Choroid plexus epithelial cell (primary cell): ENCODE measurements around the gene PTPRG.

Source experiments
- DNase-seq: peaks from one replicate; pipeline ENCODE4 v3.0.0-alpha.2; 2010; ENCODE audit warnings: low read depth
- H3K4me3 ChIP-seq: 2 replicates; pipeline ENCODE4 v1.5.1; 2011; ENCODE audit warnings: low read depth, mild to moderate bottlenecking, control low read depth, low read length, moderate library complexity
- TF ChIP-seq, protein P1 (sequence below): conservative IDR thresholded peaks from 2 replicates; pipeline ENCODE4 v1.5.1; 2011; ENCODE audit warnings: low read depth, mild to moderate bottlenecking, control low read depth, inconsistent platforms, low read length, moderate library complexity

Gene PTPRG

DNA sequence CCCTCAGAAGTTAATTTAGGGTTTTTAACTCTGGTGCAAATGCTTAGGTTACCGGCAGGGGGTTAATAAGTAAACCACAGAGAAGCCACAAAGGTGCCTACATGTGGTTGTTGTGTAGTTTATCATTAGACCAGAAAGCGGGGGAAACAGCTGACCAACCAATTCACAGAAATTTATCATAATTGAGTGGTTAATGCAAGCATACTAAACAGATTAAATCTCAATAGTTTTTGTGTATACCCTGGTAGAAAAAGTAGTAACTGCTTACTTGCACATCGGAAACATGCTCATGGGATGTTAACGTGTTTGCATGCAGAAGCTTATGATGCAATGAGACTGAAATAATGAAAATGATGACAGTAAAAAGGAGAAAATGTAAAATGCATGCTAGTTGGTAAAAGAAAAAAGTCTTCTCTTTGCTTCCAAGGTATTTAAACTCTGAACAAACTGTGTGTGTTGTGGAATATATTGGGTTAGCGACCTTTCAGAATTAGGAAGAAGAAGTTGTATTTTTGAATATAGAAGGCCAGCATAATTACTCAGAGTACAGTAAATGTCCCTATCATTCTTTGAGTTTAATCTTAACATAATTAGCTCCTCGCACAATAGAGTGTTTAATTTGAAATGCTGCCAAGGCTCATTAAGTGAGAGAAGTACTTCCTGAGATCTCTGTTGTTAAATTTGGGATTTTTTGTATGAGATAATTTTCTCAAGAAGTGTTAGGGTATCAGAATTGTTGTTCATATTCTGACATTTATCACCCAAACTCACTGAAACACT, 316.2 kb downstream of the PTPRG start:
- H3K4me3 ChIP-seq: no peak overlapping the region
- DNase-seq: peak; percentile 74
- TF ChIP-seq, protein P1, sequence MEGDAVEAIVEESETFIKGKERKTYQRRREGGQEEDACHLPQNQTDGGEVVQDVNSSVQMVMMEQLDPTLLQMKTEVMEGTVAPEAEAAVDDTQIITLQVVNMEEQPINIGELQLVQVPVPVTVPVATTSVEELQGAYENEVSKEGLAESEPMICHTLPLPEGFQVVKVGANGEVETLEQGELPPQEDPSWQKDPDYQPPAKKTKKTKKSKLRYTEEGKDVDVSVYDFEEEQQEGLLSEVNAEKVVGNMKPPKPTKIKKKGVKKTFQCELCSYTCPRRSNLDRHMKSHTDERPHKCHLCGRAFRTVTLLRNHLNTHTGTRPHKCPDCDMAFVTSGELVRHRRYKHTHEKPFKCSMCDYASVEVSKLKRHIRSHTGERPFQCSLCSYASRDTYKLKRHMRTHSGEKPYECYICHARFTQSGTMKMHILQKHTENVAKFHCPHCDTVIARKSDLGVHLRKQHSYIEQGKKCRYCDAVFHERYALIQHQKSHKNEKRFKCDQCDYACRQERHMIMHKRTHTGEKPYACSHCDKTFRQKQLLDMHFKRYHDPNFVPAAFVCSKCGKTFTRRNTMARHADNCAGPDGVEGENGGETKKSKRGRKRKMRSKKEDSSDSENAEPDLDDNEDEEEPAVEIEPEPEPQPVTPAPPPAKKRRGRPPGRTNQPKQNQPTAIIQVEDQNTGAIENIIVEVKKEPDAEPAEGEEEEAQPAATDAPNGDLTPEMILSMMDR: peak; percentile 35

- DNase-seq: no peak
- TF ChIP-seq, protein P1: no peak
- no peak overlapping the region for H3K4me3 ChIP-seq
Observed at GRCh38 chr3:61882253-61882652, 320.9 kb downstream of the PTPRG start.

- TF ChIP-seq, protein P1: no peak
- H3K4me3 ChIP-seq: no peak overlapping the region
- DNase-seq: no peak
Observed at GRCh38 chr3:61884794-61885193, 323.4 kb downstream of the PTPRG start.

DNA sequence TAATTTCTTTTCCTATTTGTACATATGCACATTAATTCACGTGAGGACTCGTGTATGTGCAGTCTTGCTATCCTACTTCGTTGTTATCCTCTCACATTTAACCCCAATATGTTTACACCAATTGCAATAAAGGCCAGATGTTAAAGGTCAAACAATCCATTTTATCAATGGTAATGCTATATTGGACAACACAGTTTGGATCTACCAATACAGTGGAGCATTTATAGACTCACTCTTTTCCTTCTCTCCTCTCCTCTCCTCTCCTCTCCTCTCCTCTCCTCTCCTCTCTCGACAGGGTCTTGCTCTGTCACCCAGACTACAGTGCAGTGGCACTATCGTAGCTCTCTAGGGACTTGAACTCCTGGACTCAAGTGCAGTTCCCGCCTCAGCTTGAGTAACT, 324.0 kb downstream of the PTPRG start:
- TF ChIP-seq, protein P1: no peak
- no peak for DNase-seq
- no peak overlapping the region for H3K4me3 ChIP-seq

- DNase-seq: no peak
- no peak overlapping the region for H3K4me3 ChIP-seq
- TF ChIP-seq, protein P1: no peak
Observed at GRCh38 chr3:61887206-61887605, 325.8 kb downstream of the PTPRG start.

GRCh38 chr3:61889259-61889658, 327.9 kb downstream of the PTPRG start:
- DNase-seq: no peak
- TF ChIP-seq, protein P1: no peak
- H3K4me3 ChIP-seq: no peak overlapping the region

GRCh38 chr3:61890167-61890566, 328.8 kb downstream of the PTPRG start:
- H3K4me3 ChIP-seq: no peak overlapping the region
- TF ChIP-seq, protein P1: no peak
- DNase-seq: no peak
